ENCODE results near the gene SLIT3.

GRCh38 chr5:169192536-169192935 lies 108.4 kb downstream of the SLIT3 start:
- TF ChIP-seq CTCF (conservative IDR thresholded peaks at IDR 0.05; ENCODE audit: low read depth, low read length) = no peak
- TF ChIP-seq EZH2phosphoT487 (IDR thresholded peaks at IDR 0.05; ENCODE audit: borderline replicate concordance, low read length) = no peak
- no peak for TF ChIP-seq EZH2 (IDR thresholded peaks at IDR 0.05; ENCODE audit: low read length, unreplicated experiment)

All from PC-3 (cell line).